Ectodermal cell (in vitro differentiated cells): Measurements from ENCODE around the gene REP15.

Source experiments
- H3K27ac ChIP-seq: 2 replicates; pipeline ENCODE4 v1.7.0; 2013; ENCODE audit warnings: mild to moderate bottlenecking, low read depth, low read length; ENCODE audit not compliant: insufficient read depth, poor library complexity, severe bottlenecking
- H3K27me3 ChIP-seq: 2 replicates; pipeline ENCODE4 v1.7.0; 2013; ENCODE audit warnings: mild to moderate bottlenecking, low read length; ENCODE audit not compliant: insufficient read depth, control insufficient read depth, poor library complexity, severe bottlenecking
- H3K36me3 ChIP-seq: one replicate; pipeline ENCODE4 v1.7.0; 2013; ENCODE audit warnings: low read length; ENCODE audit not compliant: control insufficient read depth, insufficient read depth
- H3K4me1 ChIP-seq: one replicate; pipeline ENCODE4 v1.7.0; 2013; ENCODE audit warnings: low read length; ENCODE audit not compliant: control insufficient read depth, insufficient read depth
- H3K4me3 ChIP-seq: 2 replicates; pipeline ENCODE4 v1.7.0; 2013; ENCODE audit warnings: low read depth, low read length, control low read depth; ENCODE audit not compliant: insufficient read depth
- H3K9me3 ChIP-seq: 2 replicates; pipeline ENCODE4 v1.7.0; 2013; ENCODE audit warnings: mild to moderate bottlenecking, low read length, moderate library complexity; ENCODE audit not compliant: control insufficient read depth
- WGBS, 2 experiments: methylation state at CpG; one replicate each; pipeline ENCODE4 v1.1.7; 2013; ENCODE audit warnings: missing lambda C conversion rate in 2 of 2; 5-methylcytosine and 5-hydroxymethylcytosine counted together

REP15 gene

GRCh38 chr12:27672051-27672450 is 24.2 kb upstream of the REP15 start:
- WGBS, 2 experiments = 92 to 98% methylated on average over 3 to 4 of the region's 4 CpGs
- peaks cover 8% of the 10 kb centered on the region for H3K36me3 ChIP-seq
- no peak overlapping the region for H3K4me3 ChIP-seq
- H3K4me1 ChIP-seq = no peaks in the 10 kb centered on the region
- no peak overlapping the region for H3K27ac ChIP-seq
- no peaks in the 10 kb centered on the region for H3K9me3 ChIP-seq
- no peaks in the 10 kb centered on the region for H3K27me3 ChIP-seq

GRCh38 chr12:27672643-27673042 is 23.6 kb upstream of the REP15 start:
- H3K4me1 ChIP-seq = no peaks in the 10 kb centered on the region
- no peaks in the 10 kb centered on the region for H3K27me3 ChIP-seq
- no peak overlapping the region for H3K27ac ChIP-seq
- no peaks in the 10 kb centered on the region for H3K9me3 ChIP-seq
- H3K36me3 ChIP-seq = peaks cover 2% of the 10 kb centered on the region
- WGBS, 2 experiments = 88 to 100% methylated on average over 1 of the region's 1 CpG
- no peak overlapping the region for H3K4me3 ChIP-seq

GRCh38 chr12:27673101-27673718 is 23.0 kb upstream of the REP15 start:
- WGBS, 2 experiments = 98 to 100% methylated on average over 3 of the region's 3 CpGs
- no peaks in the 10 kb centered on the region for H3K9me3 ChIP-seq
- no peaks in the 10 kb centered on the region for H3K27me3 ChIP-seq
- H3K27ac ChIP-seq = no peak overlapping the region
- no peaks in the 10 kb centered on the region for H3K36me3 ChIP-seq
- H3K4me1 ChIP-seq = no peaks in the 10 kb centered on the region
- no peak overlapping the region for H3K4me3 ChIP-seq

- WGBS, 2 experiments = 95% methylated on average over 2 of the region's 2 CpGs; no CpG with 5 or more reads in 1 of the 2 experiments
- no peaks in the 10 kb centered on the region for H3K4me1 ChIP-seq
- no peak overlapping the region for H3K4me3 ChIP-seq
- H3K9me3 ChIP-seq = no peaks in the 10 kb centered on the region
- peaks cover 2% of the 10 kb centered on the region for H3K36me3 ChIP-seq
- no peak overlapping the region for H3K27ac ChIP-seq
- H3K27me3 ChIP-seq = no peaks in the 10 kb centered on the region
Measured at GRCh38 chr12:27674989-27675388, 21.3 kb upstream of the REP15 start.

GRCh38 chr12:27680619-27681018 is 15.6 kb upstream of the REP15 start:
- no peaks in the 10 kb centered on the region for H3K4me1 ChIP-seq
- H3K36me3 ChIP-seq = peaks cover 2% of the 10 kb centered on the region
- no peaks in the 10 kb centered on the region for H3K27me3 ChIP-seq
- no peak overlapping the region for H3K27ac ChIP-seq
- no peaks in the 10 kb centered on the region for H3K9me3 ChIP-seq
- H3K4me3 ChIP-seq = no peak overlapping the region

- Histone ChIP-seq H3K9me3 (no peaks in the 10 kb centered on the region), H3K4me3 (no peak overlapping the region), H3K36me3 (peaks cover 2% of the 10 kb centered on the region), H3K27ac (no peak overlapping the region), H3K27me3 (no peaks in the 10 kb centered on the region), H3K4me1 (no peaks in the 10 kb centered on the region)
- 89 to 94% methylated on average over 2 of the region's 2 CpGs for WGBS, 2 experiments
Measured at GRCh38 chr12:27682534-27682933, 13.7 kb upstream of the REP15 start.

GRCh38 chr12:27685274-27685673 is 11.0 kb upstream of the REP15 start:
- no peak overlapping the region for H3K27ac ChIP-seq
- WGBS, 2 experiments = 98 to 100% methylated on average over 2 of the region's 2 CpGs
- H3K9me3 ChIP-seq = no peaks in the 10 kb centered on the region
- H3K36me3 ChIP-seq = peaks cover 3% of the 10 kb centered on the region
- H3K4me1 ChIP-seq = no peaks in the 10 kb centered on the region
- H3K4me3 ChIP-seq = no peak overlapping the region
- no peaks in the 10 kb centered on the region for H3K27me3 ChIP-seq

GRCh38 chr12:27686147-27686546 is 10.1 kb upstream of the REP15 start:
- H3K9me3 ChIP-seq = no peaks in the 10 kb centered on the region
- H3K4me1 ChIP-seq = no peaks in the 10 kb centered on the region
- H3K4me3 ChIP-seq = no peak overlapping the region
- H3K36me3 ChIP-seq = peaks cover 3% of the 10 kb centered on the region
- no peaks in the 10 kb centered on the region for H3K27me3 ChIP-seq
- H3K27ac ChIP-seq = no peak overlapping the region

- Histone ChIP-seq H3K9me3 (no peaks in the 10 kb centered on the region), H3K4me1 (no peaks in the 10 kb centered on the region), H3K4me3 (no peak overlapping the region), H3K27me3 (no peaks in the 10 kb centered on the region), H3K27ac (no peak overlapping the region), H3K36me3 (peaks cover 13% of the 10 kb centered on the region)
- 94 to 100% methylated on average over 2 to 3 of the region's 3 CpGs for WGBS, 2 experiments
Measured at GRCh38 chr12:27688671-27689070, 7.6 kb upstream of the REP15 start.

GRCh38 chr12:27689558-27690180 is 6.6 kb upstream of the REP15 start:
- no peaks in the 10 kb centered on the region for H3K9me3 ChIP-seq
- H3K4me3 ChIP-seq = no peak overlapping the region
- WGBS, 2 experiments = 95 to 96% methylated on average over 13 of the region's 13 CpGs
- no peaks in the 10 kb centered on the region for H3K27me3 ChIP-seq
- H3K36me3 ChIP-seq = peaks cover 13% of the 10 kb centered on the region
- H3K4me1 ChIP-seq = no peaks in the 10 kb centered on the region
- H3K27ac ChIP-seq = no peak overlapping the region
